H1 (cell line): ENCODE data around the gene SLC12A8. TPM values are rescaled to one million over a fixed set of nuclear protein-coding genes. Genes with fewer than 3 reads are reported as not detected.
A peak's percentile ranks its signal among the peaks of the same experiment; 100 is the strongest.

Source experiments
- CTCF ChIA-PET: fragments of 300-600 bp; sonication (Branson Sonifier 250); formaldehyde crosslinking; loops from one replicate; lab custom pipeline; 2021; ENCODE audit not compliant: partially characterized antibody; lab: Charles Lee
- POLR2A ChIA-PET: fragments of 300-600 bp; sonication (Branson Sonifier 250); formaldehyde crosslinking; loops from one replicate; lab custom pipeline; 2021; ENCODE audit warnings: inconsistent platforms; ENCODE audit not compliant: partially characterized antibody; lab: Charles Lee
- DNase-seq, 2 experiments: peaks; one replicate each; pipeline versions ENCODE4 v3.0.0 to v3.0.0-alpha.2; 2010 to 2022; ENCODE audit warnings: low spot score in 2 of 2, low read depth in 1 of 2, mixed read lengths in 1 of 2
- FAIRE-seq: peaks from 2 replicates; lab custom pipeline; 2011; peaks lifted over from hg19 to GRCh38; lab: Jason Lieb, UNC
- H2AFZ ChIP-seq: 2 replicates; pipeline ENCODE4 v1.8.1; 2012; ENCODE audit warnings: low read length, inconsistent platforms
- H2AK5ac ChIP-seq: 2 replicates; pipeline ENCODE4 v1.6.1; 2013; ENCODE audit warnings: low read depth, low read length
- H2BK120ac ChIP-seq: replicated peaks from 2 replicates; pipeline ENCODE3; 2013; ENCODE audit warnings: low read depth, low read length, inconsistent platforms
- H2BK12ac ChIP-seq: 2 replicates; pipeline ENCODE4 v1.6.1; 2013; ENCODE audit warnings: low read depth, low read length
- H2BK15ac ChIP-seq: 2 replicates; pipeline ENCODE4 v1.6.1; 2013; ENCODE audit warnings: low read length
- H2BK20ac ChIP-seq: 2 replicates; pipeline ENCODE4 v1.6.1; 2013; ENCODE audit warnings: low read length
- H2BK5ac ChIP-seq: 2 replicates; pipeline ENCODE4 v1.6.1; 2013; ENCODE audit warnings: low read depth, low read length
- H3K14ac ChIP-seq: 2 replicates; pipeline ENCODE4 v1.6.1; 2013; ENCODE audit warnings: inconsistent platforms; ENCODE audit not compliant: insufficient read length
- H3K18ac ChIP-seq: 2 replicates; pipeline ENCODE4 v1.6.1; 2013; ENCODE audit warnings: low read length; ENCODE audit errors: extremely low read depth
- H3K23ac ChIP-seq: 2 replicates; pipeline ENCODE4 v1.6.1; 2013; ENCODE audit warnings: inconsistent platforms; ENCODE audit not compliant: insufficient read length
- H3K23me2 ChIP-seq: 2 replicates; pipeline ENCODE4 v1.6.1; 2013; ENCODE audit warnings: low read depth, low read length
- H3K27ac ChIP-seq: 2 replicates; pipeline ENCODE4 v1.6.1; 2011; ENCODE audit warnings: low read depth, low read length, inconsistent platforms
- H3K27me3 ChIP-seq, 4 experiments: replicated peaks in 1 of 4; 1 replicate in 1 of 4; 2 replicates in 3 of 4; pipeline versions ENCODE4 v1.6.1 to v1.8.1; 2011 to 2013; ENCODE audit warnings: low read length in 3 of 4, mild to moderate bottlenecking in 3 of 4, inconsistent platforms in 2 of 4, mixed read lengths in 2 of 4, moderate library complexity in 1 of 4; ENCODE audit not compliant: control insufficient read depth in 3 of 4, insufficient read depth in 3 of 4; ENCODE audit errors: extremely low read depth in 1 of 4
- H3K36me3 ChIP-seq, 4 experiments: 2 replicates each; pipeline versions ENCODE4 v1.6.1 to v1.8.1; 2011 to 2013; ENCODE audit warnings: mild to moderate bottlenecking in 4 of 4, low read length in 3 of 4, moderate library complexity in 2 of 4, control low read depth in 1 of 4, inconsistent platforms in 1 of 4; ENCODE audit not compliant: insufficient read depth in 4 of 4, control insufficient read depth in 2 of 4
- H3K4ac ChIP-seq: replicated peaks from 2 replicates; pipeline ENCODE3; 2013; ENCODE audit warnings: low read length, low read depth, mixed read lengths, inconsistent platforms; ENCODE audit not compliant: insufficient read length
- H3K4me1 ChIP-seq, 4 experiments: replicated peaks in 1 of 4; 1 replicate in 1 of 4; 2 replicates in 3 of 4; pipeline versions ENCODE4 v1.6.1 to v1.8.1; 2011 to 2013; ENCODE audit warnings: low read length in 3 of 4, inconsistent platforms in 2 of 4, mixed read lengths in 1 of 4; ENCODE audit not compliant: insufficient read depth in 4 of 4, control insufficient read depth in 3 of 4
- H3K4me2 ChIP-seq, 2 experiments: 2 replicates each; pipeline versions ENCODE4 v1.6.1 to v1.8.1; 2011 to 2013; ENCODE audit warnings: low read depth in 2 of 2, low read length in 2 of 2, control low read depth in 1 of 2, inconsistent platforms in 1 of 2, mild to moderate bottlenecking in 1 of 2; ENCODE audit not compliant: insufficient read depth in 1 of 2
- H3K4me3 ChIP-seq, 4 experiments: fragments of 200-600, 300-600 bp in 1 of 4; sonication (generic), shearing (Covaris generic), sonication (Bioruptor Twin) in 1 of 4; 2 replicates each; pipeline versions ENCODE4 v1.5.1 to v1.8.1; 2011 to 2016; ENCODE audit warnings: low read length in 4 of 4, low read depth in 3 of 4, control low read depth in 2 of 4, inconsistent platforms in 2 of 4, mild to moderate bottlenecking in 2 of 4, mixed read lengths in 1 of 4, moderate library complexity in 1 of 4; ENCODE audit not compliant: insufficient read depth in 2 of 4; ENCODE audit errors: extremely low read depth in 1 of 4
- H3K56ac ChIP-seq: replicated peaks from 2 replicates; pipeline ENCODE3; 2013; ENCODE audit warnings: low read depth, mild to moderate bottlenecking, mixed read lengths, low read length, inconsistent platforms; ENCODE audit not compliant: insufficient read length
- H3K79me1 ChIP-seq: 2 replicates; pipeline ENCODE4 v1.6.1; 2013; ENCODE audit warnings: low read depth, low read length, control low read depth
- H3K79me2 ChIP-seq, 2 experiments: 2 replicates each; pipeline versions ENCODE4 v1.6.1 to v1.8.1; 2012 to 2013; ENCODE audit warnings: low read length in 2 of 2, mild to moderate bottlenecking in 2 of 2, inconsistent platforms in 1 of 2; ENCODE audit not compliant: insufficient read depth in 2 of 2, control insufficient read depth in 1 of 2
- H3K9ac ChIP-seq, 4 experiments: replicated peaks in 1 of 4; 1 replicate in 1 of 4; 2 replicates in 3 of 4; pipeline versions ENCODE4 v1.6.1 to v1.8.1; 2011 to 2013; ENCODE audit warnings: low read depth in 3 of 4, low read length in 3 of 4, control low read depth in 2 of 4, mild to moderate bottlenecking in 2 of 4, moderate library complexity in 2 of 4, inconsistent platforms in 1 of 4; ENCODE audit errors: extremely low read depth in 1 of 4
- H3K9me3 ChIP-seq, 2 experiments: 2 replicates each; pipeline versions ENCODE4 v1.6.1 to v1.8.1; 2012 to 2013; ENCODE audit warnings: mild to moderate bottlenecking in 2 of 2, moderate library complexity in 2 of 2, control low read depth in 1 of 2, inconsistent platforms in 1 of 2, low read depth in 1 of 2, low read length in 1 of 2, mixed read lengths in 1 of 2; ENCODE audit not compliant: insufficient read depth in 2 of 2
- H4K20me1 ChIP-seq, 2 experiments: replicated peaks in 1 of 2; 2 replicates each; pipeline versions ENCODE3 to v1.8.1; 2011 to 2013; ENCODE audit warnings: inconsistent platforms in 2 of 2, low read length in 2 of 2, mild to moderate bottlenecking in 1 of 2; ENCODE audit not compliant: insufficient read depth in 2 of 2, control insufficient read depth in 1 of 2
- H4K5ac ChIP-seq: 2 replicates; pipeline ENCODE4 v1.6.1; 2013; ENCODE audit warnings: low read length, low read depth, mixed read lengths, inconsistent platforms; ENCODE audit not compliant: insufficient read length
- H4K8ac ChIP-seq: 2 replicates; pipeline ENCODE4 v1.8.0; 2013; ENCODE audit warnings: mild to moderate bottlenecking, moderate library complexity, low read length, inconsistent platforms; ENCODE audit not compliant: insufficient read depth; ENCODE audit errors: extremely low read depth
- H4K91ac ChIP-seq: replicated peaks from 2 replicates; pipeline ENCODE3; 2013; ENCODE audit warnings: low read length, mixed read lengths, inconsistent platforms; ENCODE audit not compliant: insufficient read length
- ASH2L ChIP-seq: fragments of 200-600, 300-600 bp; sonication (generic); IDR thresholded peaks from one replicate; pipeline ENCODE4 v1.7.1; 2017; ENCODE audit warnings: low read length
- BRCA1 ChIP-seq: IDR thresholded peaks from 2 replicates; pipeline ENCODE4 v1.6.1; 2012; ENCODE audit warnings: low read depth, low read length, improper control_type of control experiment
- CBX5 ChIP-seq: fragments of 300-800, 300-1000 bp; sonication (generic); IDR thresholded peaks from 2 replicates; pipeline ENCODE4 v1.7.1; 2016; ENCODE audit warnings: antibody characterized with exemption, low read length, low read depth
- JUN ChIP-seq: IDR thresholded peaks from 2 replicates; pipeline ENCODE4 v1.6.1; 2011; ENCODE audit warnings: low read depth, mild to moderate bottlenecking, improper control_type of control experiment, low read length
- KDM4A ChIP-seq: IDR thresholded peaks from one replicate; pipeline ENCODE4 v1.7.1; 2012; ENCODE audit warnings: low read depth, mild to moderate bottlenecking, moderate library complexity, low read length, inconsistent platforms; ENCODE audit not compliant: severe bottlenecking
- SIRT6 ChIP-seq: IDR thresholded peaks from one replicate; pipeline ENCODE4 v1.7.1; 2012; ENCODE audit warnings: low read length, inconsistent platforms
- SP4 ChIP-seq: IDR thresholded peaks from 2 replicates; pipeline ENCODE4 v1.6.1; 2012; ENCODE audit warnings: low read length, inconsistent platforms
- SUZ12 ChIP-seq: fragments of 200-600 bp; sonication (generic); IDR thresholded peaks from 2 replicates; pipeline ENCODE4 v1.6.1; 2012; ENCODE audit warnings: mild to moderate bottlenecking, inconsistent platforms, low read length, moderate library complexity, mixed read lengths
- WGBS, 2 experiments: shearing (Covaris generic) in 1 of 2; methylation state at CpG; one replicate each; pipeline versions ENCODE4 v1.1.6 to v1.1.7; 2013 to 2015; ENCODE audit warnings: low lambda C conversion rate in 2 of 2, mixed read lengths in 2 of 2, inconsistent platforms in 1 of 2, low coverage in 1 of 2, missing lambda C conversion rate in 1 of 2; ENCODE audit not compliant: insufficient replicate concordance in 2 of 2, insufficient coverage in 1 of 2, insufficient read length in 1 of 2; ENCODE audit errors: extremely low coverage in 1 of 2, missing lambda C conversion rate in 1 of 2; 5-methylcytosine and 5-hydroxymethylcytosine counted together
- polyA plus RNA-seq, 7 experiments: library from polyadenylated mRNA; depleted of rRNA in 3 of 7; stranded (reverse) in 5 of 7; unstranded in 2 of 7; fragments of >200 nt in 5 of 7; fragments of 200-250 nt in 2 of 7; gene quantifications; 1 replicate in 5 of 7; 2 replicates in 1 of 7; 4 replicates in 1 of 7; pipeline versions ENCODE4 v1.2.1 to v1.2.3, GENCODE V29; 2011 to 2013; ENCODE audit warnings: missing spikeins in 2 of 7, mixed read lengths in 2 of 7
- total RNA-seq: library from RNA; stranded (reverse); fragmentation: NEBNext Ultra II Directional; extraction: Animal tissue kit (Norgen Biotek cat#: 25700); gene quantifications from 2 replicates; pipeline ENCODE4 v1.2.1, GENCODE V29; 2021
- TF ChIP-seq, protein P1 (sequence below): IDR thresholded peaks from 2 replicates; pipeline ENCODE4 v1.6.1; 2012; ENCODE audit warnings: inconsistent platforms

SLC12A8 gene
- total and polyA plus RNA-seq, 2 of the 8 experiments (the other 6 are each of a cell fraction or from before 2014, with no cell fraction given), result 13.7 to 14.4 TPM

DNA sequence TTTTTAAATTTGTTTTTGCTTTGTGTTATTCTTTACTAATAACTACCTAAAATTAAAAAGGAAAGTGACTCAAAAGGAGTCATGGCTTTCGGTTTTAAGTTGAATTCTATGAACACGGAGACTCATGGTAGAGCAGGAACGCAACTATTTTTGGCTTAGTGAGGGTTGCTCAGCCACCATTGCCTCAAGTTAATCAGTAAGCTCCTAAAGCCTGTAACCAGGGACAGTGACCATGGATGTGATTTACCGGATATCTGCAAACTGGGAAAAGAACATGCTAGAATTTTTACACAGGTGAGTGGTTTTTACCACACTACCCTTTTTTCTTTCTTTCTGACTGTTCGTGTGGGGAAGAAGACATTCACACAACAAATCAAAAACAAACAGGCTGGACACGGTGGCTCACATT, 11.8 kb downstream of the SLC12A8 start:
- H2BK15ac ChIP-seq, result no peak overlapping the region
- no peaks in the 10 kb centered on the region for H3K23me2 ChIP-seq
- TF ChIP-seq SUZ12 (no peak), KDM4A (no peak), SIRT6 (no peak), CBX5 (no peak), ASH2L (no peak), BRCA1 (no peak), JUN (no peak), SP4 (no peak)
- TF ChIP-seq, protein P1, sequence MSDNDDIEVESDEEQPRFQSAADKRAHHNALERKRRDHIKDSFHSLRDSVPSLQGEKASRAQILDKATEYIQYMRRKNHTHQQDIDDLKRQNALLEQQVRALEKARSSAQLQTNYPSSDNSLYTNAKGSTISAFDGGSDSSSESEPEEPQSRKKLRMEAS, result no peak
- H3K79me2 ChIP-seq, result no peaks in the 10 kb centered on the region
- no peak overlapping the region for H2BK5ac ChIP-seq
- no peak overlapping the region for H2AFZ ChIP-seq
- H3K4me3 ChIP-seq, result no peak overlapping the region
- H3K36me3 ChIP-seq, result no peaks in the 10 kb centered on the region
- H3K4me2 ChIP-seq, result no peak overlapping the region
- no peak overlapping the region for H3K4ac ChIP-seq
- no peak overlapping the region for H4K8ac ChIP-seq
- no peak for DNase-seq
- no peaks in the 10 kb centered on the region for H3K9me3 ChIP-seq
- H2BK20ac ChIP-seq, result no peak overlapping the region
- H3K27me3 ChIP-seq, result no peaks in the 10 kb centered on the region
- no peak overlapping the region for H3K56ac ChIP-seq
- H4K5ac ChIP-seq, result no peak overlapping the region
- peak overlapping the region; percentile 83 for H3K23ac ChIP-seq
- 90% methylated on average over 6 of the region's 6 CpGs; no CpG with 5 or more reads in 1 of the 2 experiments for WGBS, 2 experiments
- no peak overlapping the region for H3K27ac ChIP-seq
- H2BK12ac ChIP-seq, result no peak overlapping the region
- H2AK5ac ChIP-seq, result no peak overlapping the region
- CTCF ChIA-PET, result interaction anchor here (0.5 to 3.6 kb wide), 11 partner anchors 8 to 264 kb away, joined by 3 to 21 read pairs (median 6); no protein-coding TSS in a partner anchor
- no peak overlapping the region for H4K91ac ChIP-seq
- no peak overlapping the region for H2BK120ac ChIP-seq
- POLR2A ChIA-PET, result interaction anchor here (1.8 kb wide), 1 partner anchor 12 kb away, joined by 4 read pairs; the partner anchor contains the start of gene SLC12A8
- no peak overlapping the region for H3K18ac ChIP-seq
- no peak overlapping the region for H3K14ac ChIP-seq
- H4K20me1 ChIP-seq, result no peaks in the 10 kb centered on the region
- no peak overlapping the region for H3K9ac ChIP-seq
- FAIRE-seq, result no peak
- no peaks in the 10 kb centered on the region for H3K4me1 ChIP-seq
- H3K79me1 ChIP-seq, result no peaks in the 10 kb centered on the region
